Fibroblast of pulmonary artery (primary cell): ENCODE measurements around the gene STIMATE.

Experiments used
- DNase-seq: peaks from one replicate; pipeline ENCODE4 v3.0.0-alpha.2; 2010; ENCODE audit warnings: low read depth
- H3K4me3 ChIP-seq: replicated peaks from 2 replicates; pipeline ENCODE4 v1.5.1; 2011; ENCODE audit warnings: low read depth, mild to moderate bottlenecking, control low read depth, low read length, moderate library complexity
- TF ChIP-seq, protein P1 (sequence below): IDR thresholded peaks from 2 replicates; pipeline ENCODE4 v1.5.1; 2011; ENCODE audit warnings: mild to moderate bottlenecking, control low read depth, low read length, inconsistent platforms; ENCODE audit errors: missing control alignments

Gene STIMATE

DNA sequence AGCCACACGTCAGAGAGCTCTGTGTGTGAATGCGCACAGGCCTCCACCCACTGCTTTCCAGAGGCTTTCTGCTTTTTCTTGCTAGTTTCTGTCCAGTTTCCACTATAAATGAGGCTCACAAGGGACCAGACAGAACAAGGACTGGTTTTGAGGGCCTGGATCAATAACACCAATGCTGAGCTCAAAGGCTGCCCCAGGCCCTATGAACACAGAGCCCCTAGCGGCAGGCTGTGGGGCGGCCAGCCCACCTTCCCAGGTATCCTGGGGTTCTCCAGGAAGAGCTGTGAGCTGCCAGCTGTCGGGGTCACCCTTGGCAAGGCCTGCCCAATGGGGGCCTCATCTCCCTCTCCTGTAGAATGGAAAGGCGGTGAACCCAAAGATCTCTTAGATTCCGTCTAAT, 104.9 kb downstream of the STIMATE start:
- no peak overlapping the region for H3K4me3 ChIP-seq
- DNase-seq, result no peak
- TF ChIP-seq, protein P1, sequence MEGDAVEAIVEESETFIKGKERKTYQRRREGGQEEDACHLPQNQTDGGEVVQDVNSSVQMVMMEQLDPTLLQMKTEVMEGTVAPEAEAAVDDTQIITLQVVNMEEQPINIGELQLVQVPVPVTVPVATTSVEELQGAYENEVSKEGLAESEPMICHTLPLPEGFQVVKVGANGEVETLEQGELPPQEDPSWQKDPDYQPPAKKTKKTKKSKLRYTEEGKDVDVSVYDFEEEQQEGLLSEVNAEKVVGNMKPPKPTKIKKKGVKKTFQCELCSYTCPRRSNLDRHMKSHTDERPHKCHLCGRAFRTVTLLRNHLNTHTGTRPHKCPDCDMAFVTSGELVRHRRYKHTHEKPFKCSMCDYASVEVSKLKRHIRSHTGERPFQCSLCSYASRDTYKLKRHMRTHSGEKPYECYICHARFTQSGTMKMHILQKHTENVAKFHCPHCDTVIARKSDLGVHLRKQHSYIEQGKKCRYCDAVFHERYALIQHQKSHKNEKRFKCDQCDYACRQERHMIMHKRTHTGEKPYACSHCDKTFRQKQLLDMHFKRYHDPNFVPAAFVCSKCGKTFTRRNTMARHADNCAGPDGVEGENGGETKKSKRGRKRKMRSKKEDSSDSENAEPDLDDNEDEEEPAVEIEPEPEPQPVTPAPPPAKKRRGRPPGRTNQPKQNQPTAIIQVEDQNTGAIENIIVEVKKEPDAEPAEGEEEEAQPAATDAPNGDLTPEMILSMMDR, result no peak

DNA sequence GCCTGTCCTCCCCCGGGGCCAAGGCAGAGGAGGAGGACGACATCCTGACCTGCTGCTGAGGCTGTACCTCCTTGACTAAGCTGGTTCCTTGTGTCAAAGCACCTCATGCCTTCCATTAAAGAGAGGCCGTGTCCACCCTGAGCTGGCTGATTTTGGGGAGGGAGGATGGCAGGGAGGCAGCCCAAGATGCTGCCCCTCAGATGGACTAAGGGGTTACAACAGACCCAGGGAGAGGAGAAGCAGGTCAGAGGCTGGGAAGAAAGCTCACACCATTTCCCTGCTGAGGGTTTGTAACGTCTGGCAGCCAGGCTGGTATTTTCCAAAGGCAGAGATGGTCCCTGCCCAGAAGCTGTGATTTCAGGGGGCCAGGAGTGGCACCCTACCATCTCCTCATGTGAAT, 105.4 kb downstream of the STIMATE start:
- DNase-seq, result no peak
- no peak overlapping the region for H3K4me3 ChIP-seq
- TF ChIP-seq, protein P1, result no peak

DNA sequence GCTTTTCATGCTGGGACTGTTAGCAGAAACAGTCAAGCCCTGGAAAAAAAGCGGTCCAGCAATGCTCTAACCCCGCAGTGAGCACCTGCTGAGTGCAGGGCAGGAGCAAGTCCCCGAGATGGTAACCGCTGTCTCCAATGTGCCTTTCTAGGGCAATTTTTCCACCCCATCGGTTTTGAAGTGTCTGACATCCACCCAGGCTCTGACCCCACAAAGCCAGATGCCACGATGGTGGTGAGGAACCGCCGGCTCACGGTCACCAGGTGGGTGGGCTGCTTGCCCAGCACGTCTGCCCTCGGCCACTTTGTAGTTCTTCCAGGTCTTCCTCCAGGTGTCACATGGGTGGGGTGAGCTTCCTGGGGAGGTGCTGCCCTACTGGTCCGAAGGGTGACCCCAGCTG, 106.0 kb downstream of the STIMATE start:
- TF ChIP-seq, protein P1, result no peak
- H3K4me3 ChIP-seq, result no peak overlapping the region
- no peak for DNase-seq

DNA sequence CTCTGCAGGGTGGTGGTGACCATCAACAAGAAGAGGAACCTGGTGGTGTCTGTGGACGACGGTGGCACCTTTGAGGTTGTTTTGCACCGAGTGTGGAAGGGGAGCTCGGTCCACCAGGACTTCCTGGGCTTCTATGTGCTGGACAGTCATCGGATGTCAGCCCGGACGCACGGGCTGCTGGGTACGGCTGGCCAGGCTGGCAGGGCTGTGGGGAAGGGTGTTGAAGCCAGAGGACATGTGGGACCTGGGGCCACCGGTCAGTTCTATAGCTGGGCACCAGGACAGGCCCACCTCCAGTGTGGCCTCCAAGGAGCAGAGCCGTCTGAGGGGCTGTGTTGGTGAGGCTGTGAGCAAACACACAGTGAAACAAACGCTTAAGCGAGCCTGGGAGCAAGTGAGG, 106.6 kb downstream of the STIMATE start:
- DNase-seq, result no peak
- TF ChIP-seq, protein P1, result no peak
- H3K4me3 ChIP-seq, result no peak overlapping the region

DNA sequence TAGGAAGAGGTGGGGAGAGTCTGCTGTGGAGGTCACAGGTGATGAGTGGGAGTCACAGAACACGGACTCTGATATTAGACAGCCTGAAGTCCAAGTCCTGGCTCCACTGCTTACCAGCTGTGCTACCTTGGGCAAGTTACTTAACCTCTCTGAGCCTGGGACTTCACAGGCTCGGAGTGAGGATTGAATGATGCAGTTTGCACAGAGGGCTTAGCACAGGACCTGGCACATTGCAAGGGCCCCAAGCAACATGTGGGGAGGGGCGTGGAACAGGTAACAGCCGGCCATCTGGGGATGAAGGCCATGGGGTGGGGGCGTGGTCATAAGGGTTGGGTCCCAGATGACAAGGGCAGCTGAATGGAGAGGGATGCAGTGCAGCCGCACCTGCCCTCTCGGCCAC, 107.0 kb downstream of the STIMATE start:
- TF ChIP-seq, protein P1, result no peak

DNA sequence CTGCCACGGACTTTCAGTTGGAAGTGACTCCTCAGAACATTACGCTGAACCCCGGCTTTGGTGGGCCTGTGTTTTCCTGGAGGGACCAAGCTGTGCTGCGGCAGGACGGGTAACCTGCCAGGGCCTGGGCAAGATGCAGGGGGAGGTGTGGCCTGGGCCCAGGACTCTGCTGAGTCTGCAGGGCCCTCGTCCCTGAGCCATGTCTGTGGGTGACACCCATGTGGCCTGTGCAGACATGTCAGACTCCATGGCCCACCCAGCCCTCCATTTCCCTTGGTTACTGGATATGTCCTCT, 107.7 kb downstream of the STIMATE start:
- DNase-seq, result no peak
- TF ChIP-seq, protein P1, result no peak
- H3K4me3 ChIP-seq, result no peak overlapping the region

More for the DNA sequence above, 107.0 kb downstream of the STIMATE start:
- DNase-seq, result no peak
- no peak overlapping the region for H3K4me3 ChIP-seq

DNA sequence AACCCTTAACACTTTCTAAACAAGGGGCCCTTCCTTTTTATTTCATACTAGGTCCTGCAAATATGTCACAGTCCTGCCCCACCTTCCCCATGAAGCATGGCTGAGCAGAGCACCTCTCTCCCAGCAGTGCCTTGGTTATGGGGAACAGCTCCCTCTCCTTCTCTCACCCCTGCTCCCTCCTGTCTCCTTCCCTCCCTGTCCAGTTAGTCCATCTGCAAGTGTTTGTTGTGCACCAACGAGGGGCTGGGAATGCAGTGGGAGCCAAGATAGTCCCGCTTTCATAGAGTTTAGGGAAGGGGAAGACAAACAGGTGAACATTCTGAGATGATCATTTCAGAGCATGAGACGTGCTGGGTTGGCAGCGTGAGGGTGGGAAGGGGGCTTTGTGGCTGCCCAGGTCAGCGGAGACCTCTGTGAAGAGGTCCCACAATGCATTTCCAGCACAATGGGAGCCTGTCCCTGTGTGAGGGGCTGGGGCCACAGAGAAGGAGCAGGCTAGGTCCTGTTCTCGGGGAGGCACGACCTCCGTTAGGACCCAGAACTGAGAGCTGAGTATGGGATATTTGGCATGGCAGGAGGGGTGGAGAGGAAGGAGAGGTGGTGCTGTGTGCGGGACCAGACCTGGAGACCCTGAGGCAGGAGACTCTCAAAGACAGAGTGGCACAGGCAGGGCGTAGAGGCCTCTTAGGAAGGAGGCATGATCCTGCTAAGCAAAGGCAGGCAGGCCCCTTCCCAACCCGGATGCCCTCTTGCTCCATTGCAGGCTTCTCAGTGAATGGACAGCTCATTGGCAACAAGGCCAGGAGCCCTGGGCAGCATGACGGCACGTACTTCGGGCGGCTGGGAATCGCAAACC, 108.2 kb downstream of the STIMATE start:
- H3K4me3 ChIP-seq, result no peak overlapping the region
- TF ChIP-seq, protein P1, result no peak
- no peak for DNase-seq
